GM12872 (cell line): ENCODE results near the gene ZBTB24.

ENCODE experiments used
- CTCF ChIP-seq: IDR thresholded peaks from 3 replicates; pipeline ENCODE4 v1.5.1; 2011; ENCODE audit warnings: low read depth, mild to moderate bottlenecking, low read length, moderate library complexity; ENCODE audit not compliant: insufficient read depth

ZBTB24 gene

GRCh38 chr6:109484122-109484521 is 1.1 kb upstream of the ZBTB24 start:
- no peak for TF ChIP-seq CTCF

GRCh38 chr6:109483735-109484057 is 677 bp upstream of the ZBTB24 start:
- TF ChIP-seq CTCF, result no peak

GRCh38 chr6:109480993-109481480 is 2.0 kb downstream of the ZBTB24 start:
- no peak for TF ChIP-seq CTCF

GRCh38 chr6:109478841-109479624 is 4.0 kb downstream of the ZBTB24 start:
- TF ChIP-seq CTCF, result no peak

GRCh38 chr6:109478222-109478805 is 4.7 kb downstream of the ZBTB24 start:
- no peak for TF ChIP-seq CTCF

GRCh38 chr6:109477725-109478124 is 5.3 kb downstream of the ZBTB24 start:
- TF ChIP-seq CTCF, result no peak

- no peak for TF ChIP-seq CTCF
Measured at GRCh38 chr6:109477184-109477583, 5.8 kb downstream of the ZBTB24 start.
